Measurements from ENCODE around the gene EPDR1.

DNA sequence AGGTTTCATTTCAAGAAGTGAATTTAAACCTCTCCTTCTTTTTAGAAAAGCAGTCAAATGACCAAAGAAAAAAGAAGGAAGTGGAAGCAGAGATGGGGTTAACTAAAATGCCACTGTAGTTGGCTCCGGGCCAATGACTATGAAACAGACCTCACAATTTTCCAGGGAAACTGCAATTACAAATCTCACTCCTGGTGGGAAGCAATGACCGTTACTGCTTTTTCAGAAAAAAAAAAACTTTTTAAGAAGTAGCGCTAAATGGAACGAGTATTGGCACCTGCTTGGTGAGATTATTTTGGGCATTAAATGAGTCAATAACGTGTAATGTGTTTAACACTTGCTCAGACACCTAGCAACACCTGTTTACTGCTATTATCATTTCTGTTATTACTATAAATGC lies 5.0 kb upstream of the EPDR1 start:
- TF ChIP-seq BHLHE40 (IDR thresholded peaks at IDR 0.05; ENCODE audit: borderline replicate concordance) (no peak), ARNT (IDR thresholded peaks at IDR 0.05) (no peak), ELF4 (IDR thresholded peaks at IDR 0.05) (no peak), HDGF (IDR thresholded peaks at IDR 0.05; ENCODE audit: borderline replicate concordance) (no peak)
- TF ChIP-seq, protein P1, sequence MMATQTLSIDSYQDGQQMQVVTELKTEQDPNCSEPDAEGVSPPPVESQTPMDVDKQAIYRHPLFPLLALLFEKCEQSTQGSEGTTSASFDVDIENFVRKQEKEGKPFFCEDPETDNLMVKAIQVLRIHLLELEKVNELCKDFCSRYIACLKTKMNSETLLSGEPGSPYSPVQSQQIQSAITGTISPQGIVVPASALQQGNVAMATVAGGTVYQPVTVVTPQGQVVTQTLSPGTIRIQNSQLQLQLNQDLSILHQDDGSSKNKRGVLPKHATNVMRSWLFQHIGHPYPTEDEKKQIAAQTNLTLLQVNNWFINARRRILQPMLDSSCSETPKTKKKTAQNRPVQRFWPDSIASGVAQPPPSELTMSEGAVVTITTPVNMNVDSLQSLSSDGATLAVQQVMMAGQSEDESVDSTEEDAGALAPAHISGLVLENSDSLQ (IDR thresholded peaks at IDR 0.05): no peak

All from HEK293T (cell line).